Esophagus muscularis mucosa (tissue), 4 donors: ENCODE results near the gene SPSB1. TPM values are rescaled to one million over a fixed set of nuclear protein-coding genes. Genes with fewer than 3 reads are reported as not detected.

Source experiments
- DNase-seq: peaks from one replicate; pipeline ENCODE4 v3.0.0-alpha.2; 2017; ENCODE audit errors: extremely low spot score
- H3K27ac ChIP-seq, 4 donors: fragments of 200-600 bp; sonication (generic); replicated peaks in 1 of 4; 1 replicate in 3 of 4; 2 replicates in 1 of 4; pipeline ENCODE4 v1.5.1; 2016 to 2019; ENCODE audit warnings: mild to moderate bottlenecking in 1 of 4
- H3K27me3 ChIP-seq, 4 donors: fragments of 200-600 bp; sonication (generic); one replicate each; pipeline versions ENCODE4 v1.5.1 to v1.6.0; 2016 to 2019
- H3K36me3 ChIP-seq, 4 donors: fragments of 200-600 bp; sonication (generic); one replicate each; pipeline ENCODE4 v1.5.1; 2016 to 2019
- H3K4me1 ChIP-seq, 4 donors: fragments of 200-600 bp; sonication (generic); one replicate each; pipeline ENCODE4 v1.5.1; 2016 to 2019
- H3K4me3 ChIP-seq, 4 donors: fragments of 200-600 bp; sonication (generic); 1 replicate in 2 of 4; 2 replicates in 2 of 4; pipeline ENCODE4 v1.5.1; 2016 to 2019; ENCODE audit warnings: mild to moderate bottlenecking in 4 of 4, moderate library complexity in 1 of 4
- H3K9me3 ChIP-seq, 4 donors: fragments of 200-600 bp; sonication (generic); 1 replicate in 3 of 4; 2 replicates in 1 of 4; pipeline ENCODE4 v1.5.1; 2016 to 2019
- EP300 ChIP-seq: sonication (generic); formaldehyde crosslinking; IDR thresholded peaks from one replicate; pipeline ENCODE4 v1.6.1; 2017; ENCODE audit warnings: antibody characterized with exemption
- POLR2A ChIP-seq: fragments of 450-650 bp; IDR thresholded peaks from one replicate; pipeline ENCODE4 v1.6.1; 2017; ENCODE audit warnings: antibody characterized with exemption, moderate library complexity, mild to moderate bottlenecking, low read depth
- POLR2AphosphoS5 ChIP-seq, 2 donors: sonication (generic); formaldehyde crosslinking; IDR thresholded peaks; one replicate each; pipeline ENCODE4 v1.6.1; 2017; ENCODE audit warnings: antibody characterized with exemption in 2 of 2
- WGBS: methylation state at CpG from one replicate; pipeline ENCODE4 v1.1.5; 2018; 5-methylcytosine and 5-hydroxymethylcytosine counted together
- intact Hi-C: fragments of 100-400 bp; cut with DNase I; formaldehyde crosslinking; loops from one replicate; pipeline ENCODE4 v1.15.1; 2023
- total RNA-seq, 4 donors: library from RNA; depleted of rRNA; stranded (reverse); fragments of >200 nt; gene quantifications; one replicate each; pipeline versions ENCODE4 v1.1.0 to v1.2.1, GENCODE V29; 2016
- TF ChIP-seq, protein P1 (sequence below), 3 experiments: fragments of 200-600 bp in 2 of 3; fragments of 450-650 bp in 1 of 3; sonication (generic) in 2 of 3; IDR thresholded peaks; one replicate each; pipeline ENCODE4 v1.5.1; 2017 to 2019; ENCODE audit warnings: antibody characterized with exemption in 3 of 3, mild to moderate bottlenecking in 2 of 3, moderate library complexity in 1 of 3

The SPSB1 gene
- total RNA-seq, 4 donors from 2014 or later: 61.0 to 104 (median 97.4) TPM

DNA sequence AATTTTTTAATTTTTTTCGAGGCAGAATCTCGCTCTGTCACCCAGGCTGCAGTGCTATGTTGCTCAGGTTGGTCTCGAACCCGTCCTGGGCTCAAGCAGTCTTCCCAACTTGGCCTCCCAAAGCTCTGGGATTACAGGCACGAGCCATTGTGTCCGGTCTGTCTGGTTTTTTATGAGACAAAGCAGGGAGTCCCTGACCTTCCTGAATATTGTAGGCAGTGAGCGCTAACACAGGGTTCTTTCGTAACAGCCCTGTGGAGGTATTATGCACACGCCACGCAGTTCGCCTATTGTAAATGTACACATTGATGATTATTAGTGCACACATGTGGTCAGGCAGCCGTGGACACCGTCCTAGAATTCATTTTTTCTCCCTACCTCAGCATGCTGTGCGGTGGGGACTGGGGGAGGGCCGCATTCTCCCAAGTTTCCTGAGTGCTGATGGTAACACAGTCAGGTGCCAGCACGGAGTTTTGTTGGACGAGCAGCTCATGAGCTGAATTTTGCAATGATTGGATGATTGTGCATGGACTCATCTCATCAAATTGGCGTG is 19.6 kb downstream of the SPSB1 start:
- Histone ChIP-seq H3K4me3 (no peak overlapping the region), H3K9me3 (no peaks in the 10 kb centered on the region), H3K27ac (peak overlapping the region; percentile 65 to 87 (median 76)), H3K36me3 (peaks cover 0 to 13% (median 4%) of the 10 kb centered on the region in 4 donors), H3K4me1 (peaks cover 11 to 100% (median 98%) of the 10 kb centered on the region in 4 donors), H3K27me3 (no peaks in the 10 kb centered on the region)
- intact Hi-C loops: no loop called here
- DNase-seq: no peak
- 83% methylated on average over 18 of the region's 18 CpGs for WGBS
- TF ChIP-seq EP300 (no peak), POLR2AphosphoS5 (IDR thresholded peaks at IDR 0.05) (no peak), POLR2A (no peak)
- TF ChIP-seq, protein P1, sequence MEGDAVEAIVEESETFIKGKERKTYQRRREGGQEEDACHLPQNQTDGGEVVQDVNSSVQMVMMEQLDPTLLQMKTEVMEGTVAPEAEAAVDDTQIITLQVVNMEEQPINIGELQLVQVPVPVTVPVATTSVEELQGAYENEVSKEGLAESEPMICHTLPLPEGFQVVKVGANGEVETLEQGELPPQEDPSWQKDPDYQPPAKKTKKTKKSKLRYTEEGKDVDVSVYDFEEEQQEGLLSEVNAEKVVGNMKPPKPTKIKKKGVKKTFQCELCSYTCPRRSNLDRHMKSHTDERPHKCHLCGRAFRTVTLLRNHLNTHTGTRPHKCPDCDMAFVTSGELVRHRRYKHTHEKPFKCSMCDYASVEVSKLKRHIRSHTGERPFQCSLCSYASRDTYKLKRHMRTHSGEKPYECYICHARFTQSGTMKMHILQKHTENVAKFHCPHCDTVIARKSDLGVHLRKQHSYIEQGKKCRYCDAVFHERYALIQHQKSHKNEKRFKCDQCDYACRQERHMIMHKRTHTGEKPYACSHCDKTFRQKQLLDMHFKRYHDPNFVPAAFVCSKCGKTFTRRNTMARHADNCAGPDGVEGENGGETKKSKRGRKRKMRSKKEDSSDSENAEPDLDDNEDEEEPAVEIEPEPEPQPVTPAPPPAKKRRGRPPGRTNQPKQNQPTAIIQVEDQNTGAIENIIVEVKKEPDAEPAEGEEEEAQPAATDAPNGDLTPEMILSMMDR (IDR thresholded peaks at IDR 0.05): no peak

DNA sequence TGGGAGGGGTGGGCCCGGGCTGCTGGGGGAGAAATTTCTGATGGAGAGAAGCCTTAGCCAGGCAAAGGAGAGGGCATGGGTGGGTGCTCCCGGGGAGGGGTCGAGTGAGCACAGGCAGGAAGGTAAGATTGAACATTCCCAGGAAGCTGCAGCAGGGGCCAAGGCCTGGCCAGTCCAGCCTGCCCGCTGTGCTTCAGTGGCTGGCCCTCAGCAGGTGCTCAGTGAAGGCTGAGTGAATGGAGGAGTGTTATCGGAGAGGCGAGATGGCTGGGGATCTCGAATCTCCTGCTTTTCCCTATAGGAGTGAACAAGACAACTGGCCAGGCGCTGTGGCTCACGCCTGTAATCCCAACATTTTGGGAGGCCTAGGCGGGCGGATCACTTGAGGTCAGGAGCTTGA is 20.9 kb downstream of the SPSB1 start:
- peaks cover 18 to 100% (median 98%) of the 10 kb centered on the region in 4 donors for H3K4me1 ChIP-seq
- peaks cover 0 to 13% (median 4%) of the 10 kb centered on the region in 4 donors for H3K36me3 ChIP-seq
- 91% methylated on average over 9 of the region's 11 CpGs for WGBS
- H3K27ac ChIP-seq: peak overlapping the region; percentile 65 to 87 (median 76)
- no peaks in the 10 kb centered on the region for H3K27me3 ChIP-seq
- TF ChIP-seq, protein P1 (IDR thresholded peaks at IDR 0.05): no peak
- TF ChIP-seq EP300: no peak
- no peak for TF ChIP-seq POLR2AphosphoS5 (IDR thresholded peaks at IDR 0.05)
- TF ChIP-seq POLR2A: no peak
- no peaks in the 10 kb centered on the region for H3K9me3 ChIP-seq
- DNase-seq: no peak
- intact Hi-C loops: no loop called here
- H3K4me3 ChIP-seq: no peak overlapping the region

DNA sequence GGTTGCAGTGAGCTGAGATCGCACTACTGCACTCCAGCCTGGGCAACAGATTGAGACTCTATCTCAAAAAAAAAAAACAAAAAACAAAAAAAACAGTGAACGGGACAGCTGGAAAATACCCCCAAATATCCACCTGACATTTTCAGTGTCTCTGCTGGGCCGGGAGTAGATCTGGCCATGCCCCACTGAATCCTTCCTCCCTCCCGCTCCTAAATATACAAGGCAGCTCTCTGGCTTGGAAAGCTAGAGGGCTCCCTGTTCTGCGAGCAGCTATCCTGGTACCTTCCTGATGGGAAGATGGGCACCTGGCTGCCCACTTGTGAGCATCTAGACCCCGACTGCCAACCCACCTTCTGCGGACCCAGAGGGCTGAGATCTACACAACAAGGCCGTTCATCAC is 21.4 kb downstream of the SPSB1 start:
- intact Hi-C loops: no loop called here
- TF ChIP-seq EP300: no peak
- no peak for TF ChIP-seq POLR2AphosphoS5 (IDR thresholded peaks at IDR 0.05)
- TF ChIP-seq, protein P1 (IDR thresholded peaks at IDR 0.05): no peak
- TF ChIP-seq POLR2A: no peak
- no peaks in the 10 kb centered on the region for H3K27me3 ChIP-seq
- 65% methylated on average over 8 of the region's 8 CpGs for WGBS
- peaks cover 0 to 13% (median 4%) of the 10 kb centered on the region in 4 donors for H3K36me3 ChIP-seq
- no peaks in the 10 kb centered on the region for H3K9me3 ChIP-seq
- H3K4me1 ChIP-seq: peaks cover 21 to 100% (median 98%) of the 10 kb centered on the region in 4 donors
- DNase-seq: no peak
- no peak overlapping the region for H3K4me3 ChIP-seq
- H3K27ac ChIP-seq: peak overlapping the region; percentile 65 to 87 (median 76)

DNA sequence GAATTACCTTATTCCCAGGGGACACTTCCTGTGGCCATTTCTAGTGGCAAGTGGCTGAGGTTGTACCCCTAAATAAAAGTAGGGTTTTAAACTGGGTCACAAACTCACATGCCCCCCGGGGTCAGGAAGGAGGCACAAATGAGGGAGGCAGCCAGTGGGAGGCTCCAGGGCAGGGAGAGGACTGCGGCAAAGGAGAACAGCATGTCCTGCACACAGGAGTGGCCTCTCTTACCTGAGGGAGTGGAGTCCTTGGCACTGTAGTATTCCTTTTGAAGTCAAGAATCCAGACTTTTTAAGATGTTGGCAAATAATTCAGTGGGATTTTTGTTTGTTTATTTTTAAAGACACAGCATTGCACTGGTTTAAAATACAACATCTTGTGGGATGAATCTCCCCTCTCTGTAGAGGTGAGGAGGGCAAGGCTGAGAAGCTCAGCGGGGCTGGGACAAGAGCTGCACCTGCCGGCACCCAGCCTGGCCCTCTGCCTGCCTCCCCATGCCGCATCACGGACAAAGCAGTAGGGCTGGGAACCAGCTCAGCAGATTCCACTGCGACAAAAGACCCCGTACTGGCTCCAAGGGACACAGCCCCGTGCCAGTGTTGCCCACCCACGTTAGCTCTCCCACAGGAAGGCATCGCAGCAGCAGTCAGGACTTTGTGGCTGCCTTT is 22.2 kb downstream of the SPSB1 start:
- Histone ChIP-seq H3K4me3 (no peak overlapping the region), H3K9me3 (no peaks in the 10 kb centered on the region), H3K36me3 (peaks cover 0 to 13% (median 4%) of the 10 kb centered on the region in 4 donors), H3K27ac (peak overlapping the region; percentile 65 to 87 (median 76)), H3K4me1 (peaks cover 28 to 100% (median 98%) of the 10 kb centered on the region in 4 donors), H3K27me3 (no peaks in the 10 kb centered on the region)
- intact Hi-C loops: no loop called here
- 80% methylated on average over 11 of the region's 11 CpGs for WGBS
- TF ChIP-seq EP300 (no peak), POLR2A (no peak), POLR2AphosphoS5 (IDR thresholded peaks at IDR 0.05) (no peak)
- TF ChIP-seq, protein P1 (IDR thresholded peaks at IDR 0.05): no peak
- DNase-seq: no peak
